GM21526 (cell line): Measurements from ENCODE around the gene MITF.

Experiments used
- ATAC-seq: cut with Tn5 transposase; IDR thresholded peaks from one replicate; pipeline ENCODE4 v1.9.1; 2021; ENCODE audit warnings: moderate library complexity; ENCODE audit not compliant: unreplicated experiment, low FRiP score

MITF gene

DNA sequence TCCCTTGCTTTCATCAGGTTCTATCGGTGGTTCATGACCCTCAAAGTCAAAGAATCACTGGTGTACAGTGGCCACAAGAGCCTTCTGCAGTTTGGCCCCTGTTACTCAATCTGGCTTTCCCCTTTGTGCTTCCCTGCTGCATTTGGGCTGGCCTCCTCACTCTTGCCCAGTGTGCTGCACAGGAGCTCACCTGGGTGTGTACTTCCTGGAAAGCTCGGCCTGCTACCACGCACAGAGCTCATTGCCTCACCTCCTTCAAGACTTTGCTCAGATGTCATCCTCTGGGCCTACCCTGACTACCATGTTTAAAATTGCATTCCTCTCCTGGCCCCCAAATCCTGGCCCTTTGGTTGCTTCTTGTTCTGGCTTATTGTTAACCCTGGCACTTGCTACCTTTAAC, 90.9 kb downstream of the MITF start:
- no peak for ATAC-seq

GRCh38 chr3:69831737-69832136, 92.5 kb downstream of the MITF start:
- ATAC-seq, result no peak

GRCh38 chr3:69833591-69833990, 94.3 kb downstream of the MITF start:
- no peak for ATAC-seq

- ATAC-seq, result no peak
These were observed 99.0 kb downstream of the MITF start for GRCh38 chr3:69838217-69838616.

DNA sequence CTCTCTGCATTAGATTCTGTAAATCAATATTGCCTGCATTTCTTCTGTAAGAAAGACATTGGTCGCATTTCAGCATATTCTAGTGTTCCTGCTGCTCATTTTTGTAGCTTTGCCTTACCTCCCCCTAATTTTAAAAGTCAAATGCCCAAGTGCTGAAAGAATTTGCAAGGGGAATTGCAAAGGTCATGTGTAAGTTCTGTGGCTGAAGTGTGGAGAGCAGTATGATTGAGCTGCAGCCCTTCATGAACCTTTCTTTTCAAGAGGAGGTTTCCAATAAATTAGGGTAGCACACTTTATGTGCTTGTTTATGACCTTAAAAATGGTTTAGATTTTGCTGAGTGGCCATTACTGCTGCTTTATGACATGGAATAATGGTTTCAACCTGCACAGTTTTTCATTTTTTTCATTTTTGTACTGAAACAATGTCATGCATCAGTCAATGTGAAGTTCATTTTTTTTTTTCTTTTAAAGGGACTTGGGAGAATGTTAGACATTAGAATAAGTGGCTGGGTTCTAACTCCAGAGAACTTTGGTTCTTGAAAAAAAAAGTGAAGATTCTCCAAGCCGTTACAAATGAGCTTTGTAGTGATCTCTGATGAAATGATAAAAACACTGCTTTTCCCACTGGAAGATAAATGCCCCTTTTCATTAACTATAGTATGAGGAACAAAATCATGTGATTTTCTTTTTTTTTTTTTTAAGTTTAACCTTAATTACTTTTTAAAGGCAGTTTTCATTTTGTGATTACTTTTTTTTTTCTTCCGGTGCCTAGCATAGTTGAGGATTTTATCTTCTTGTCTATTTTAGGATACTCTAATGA, 99.6 kb downstream of the MITF start:
- ATAC-seq, result no peak

DNA sequence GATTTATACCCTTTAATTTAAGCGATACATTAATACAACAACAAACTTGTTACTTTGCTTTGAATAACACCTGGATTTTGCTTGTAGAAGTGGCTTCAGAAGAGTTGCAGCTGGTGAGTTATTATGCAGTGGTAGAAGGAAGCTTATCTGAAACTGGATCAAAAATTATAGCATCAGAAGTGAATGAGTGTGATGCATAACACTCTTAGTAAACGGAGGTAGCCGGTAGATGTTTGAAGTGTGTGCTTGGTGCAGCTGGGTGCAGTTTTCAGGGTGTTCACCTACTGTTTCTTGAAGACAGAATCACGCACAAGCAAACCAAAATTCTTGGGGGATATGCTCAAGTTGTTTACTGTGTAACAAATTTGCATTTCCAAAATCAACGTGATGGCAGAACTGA, 103.1 kb downstream of the MITF start:
- no peak for ATAC-seq

GRCh38 chr3:69842789-69843188, 103.5 kb downstream of the MITF start:
- ATAC-seq, result no peak

GRCh38 chr3:69844706-69845105, 105.4 kb downstream of the MITF start:
- ATAC-seq, result no peak

- ATAC-seq, result no peak
These were observed 108.0 kb downstream of the MITF start for GRCh38 chr3:69847303-69847702.

DNA sequence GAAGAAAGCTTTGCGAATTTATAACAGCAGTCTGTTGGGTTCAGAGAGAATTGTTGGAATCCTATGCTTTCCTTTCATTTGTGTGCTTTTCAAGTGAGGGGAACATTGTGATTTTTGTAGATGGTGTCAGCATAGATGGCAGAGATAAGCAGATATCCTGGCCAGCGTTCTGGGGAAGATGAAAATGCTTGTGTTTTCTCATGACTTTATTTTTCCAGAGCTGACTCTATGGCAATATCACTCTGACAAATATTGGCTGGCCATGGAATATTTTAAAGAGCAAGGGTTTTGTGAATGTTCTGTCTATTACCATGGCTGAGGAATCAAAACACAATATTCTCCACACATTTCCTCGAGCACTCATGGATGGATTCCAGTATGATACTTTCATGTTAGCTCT, 108.8 kb downstream of the MITF start:
- ATAC-seq, result no peak

- ATAC-seq, result no peak
These were observed 111.6 kb downstream of the MITF start for GRCh38 chr3:69850849-69851248.

DNA sequence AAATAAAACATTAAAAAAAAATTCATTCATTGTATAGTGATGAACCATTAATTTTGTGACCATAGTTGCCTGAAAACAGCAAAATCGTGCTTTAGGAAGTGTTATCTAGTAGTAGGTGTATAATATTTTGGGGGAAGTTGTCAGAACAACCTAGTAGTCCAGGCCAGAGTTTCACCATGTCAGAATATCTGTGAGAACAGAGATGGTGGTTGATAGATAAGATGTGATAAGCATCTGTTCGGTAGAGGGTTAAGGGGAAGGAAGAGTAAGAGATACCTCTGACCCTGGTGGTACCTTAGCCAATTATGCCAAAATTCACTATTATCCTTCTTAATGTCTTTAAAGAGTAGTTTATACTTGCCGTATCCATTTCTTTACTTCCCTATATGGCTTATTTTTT, 113.8 kb downstream of the MITF start:
- no peak for ATAC-seq

GRCh38 chr3:69855436-69856162, 116.3 kb downstream of the MITF start:
- ATAC-seq, result no peak

DNA sequence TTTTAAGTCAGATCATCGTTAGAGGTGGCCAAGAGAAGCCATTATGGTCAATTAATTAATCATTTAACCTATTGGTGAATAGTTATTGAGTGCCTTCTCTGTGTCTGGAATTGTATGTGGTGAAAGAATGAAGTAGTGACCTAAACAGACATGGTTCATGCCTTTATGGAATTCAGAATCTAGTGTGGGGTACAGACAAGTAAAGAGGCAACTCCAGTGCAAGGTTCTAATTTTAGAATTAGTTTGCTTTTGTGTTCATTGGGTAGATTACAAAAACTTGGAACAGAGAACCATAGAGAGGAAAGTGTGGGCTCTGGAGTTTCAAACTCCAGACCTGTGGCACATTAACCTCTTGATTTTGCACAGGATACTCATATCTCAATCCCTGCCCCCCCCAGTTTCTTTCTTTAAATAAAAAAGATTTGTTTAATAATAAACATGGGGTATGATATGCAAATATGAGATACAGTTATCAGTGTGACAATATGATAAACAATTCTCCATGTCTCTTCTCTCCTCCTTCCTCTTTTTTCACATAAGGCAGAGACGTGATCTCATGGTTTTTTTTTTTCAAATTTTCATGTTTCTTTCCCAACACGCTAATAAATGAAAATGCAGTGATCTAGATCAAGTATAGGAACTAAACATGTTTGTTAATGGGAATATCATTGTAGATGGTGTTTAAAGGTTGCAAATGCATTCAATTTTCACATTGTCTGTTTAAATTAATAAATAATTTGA, 117.9 kb downstream of the MITF start:
- no peak for ATAC-seq

GRCh38 chr3:69861556-69861955, 122.3 kb downstream of the MITF start:
- no peak for ATAC-seq

GRCh38 chr3:69864141-69864540, 124.9 kb downstream of the MITF start:
- no peak for ATAC-seq

DNA sequence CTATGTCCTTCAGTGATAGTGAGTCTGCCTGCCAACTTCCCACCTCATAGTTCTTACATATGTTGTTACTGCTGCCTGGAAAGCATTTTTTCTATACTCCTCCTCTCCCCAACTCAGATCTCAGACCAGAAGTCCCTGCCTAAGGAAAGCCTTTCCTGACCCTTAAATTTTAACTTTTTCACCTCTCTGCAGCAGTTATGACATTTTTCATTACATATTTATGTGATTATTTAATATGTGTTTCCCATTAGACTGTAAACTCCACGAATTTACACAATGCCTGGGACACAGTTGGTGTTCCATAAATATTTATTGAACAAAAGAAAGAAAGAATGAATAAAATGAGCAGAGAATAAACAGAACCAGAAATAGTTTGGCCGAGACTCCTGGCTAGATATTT, 125.5 kb downstream of the MITF start:
- no peak for ATAC-seq

DNA sequence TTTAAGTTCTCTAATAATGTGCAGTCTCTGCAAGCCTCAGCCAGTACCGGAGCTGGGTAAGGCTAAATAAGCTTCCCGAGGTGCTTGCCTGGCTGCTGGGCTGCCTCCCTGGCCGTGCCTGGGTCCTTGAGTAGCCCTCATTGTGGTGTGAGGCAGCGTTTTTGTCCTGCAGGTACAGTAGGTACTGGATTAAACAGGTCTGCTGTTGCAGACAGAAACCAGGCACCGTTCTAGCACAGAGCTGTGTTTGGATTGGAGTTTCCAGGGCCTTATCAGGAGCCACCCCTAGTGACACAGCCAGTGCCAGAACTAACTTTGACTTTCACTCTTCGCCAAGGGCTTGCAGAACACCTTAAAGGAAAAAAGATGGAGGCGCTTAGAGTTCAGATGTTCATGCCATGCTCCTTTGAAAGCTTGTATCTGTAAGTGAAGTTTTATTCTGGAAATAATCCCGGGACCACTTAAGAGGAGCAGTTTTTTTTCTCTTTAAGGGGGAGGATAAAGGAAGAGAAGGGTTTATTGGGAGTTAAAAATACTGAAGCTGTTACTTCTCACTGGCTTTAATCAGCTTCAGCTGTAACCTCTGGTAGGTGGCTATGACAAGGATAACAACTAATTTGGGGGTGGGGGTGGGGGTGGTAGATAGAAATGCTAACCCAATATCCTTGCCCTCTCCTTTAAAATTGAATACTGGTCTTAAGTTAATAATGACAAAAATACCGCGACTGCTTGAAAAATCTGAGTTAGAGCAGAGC, 126.8 kb downstream of the MITF start:
- no peak for ATAC-seq

DNA sequence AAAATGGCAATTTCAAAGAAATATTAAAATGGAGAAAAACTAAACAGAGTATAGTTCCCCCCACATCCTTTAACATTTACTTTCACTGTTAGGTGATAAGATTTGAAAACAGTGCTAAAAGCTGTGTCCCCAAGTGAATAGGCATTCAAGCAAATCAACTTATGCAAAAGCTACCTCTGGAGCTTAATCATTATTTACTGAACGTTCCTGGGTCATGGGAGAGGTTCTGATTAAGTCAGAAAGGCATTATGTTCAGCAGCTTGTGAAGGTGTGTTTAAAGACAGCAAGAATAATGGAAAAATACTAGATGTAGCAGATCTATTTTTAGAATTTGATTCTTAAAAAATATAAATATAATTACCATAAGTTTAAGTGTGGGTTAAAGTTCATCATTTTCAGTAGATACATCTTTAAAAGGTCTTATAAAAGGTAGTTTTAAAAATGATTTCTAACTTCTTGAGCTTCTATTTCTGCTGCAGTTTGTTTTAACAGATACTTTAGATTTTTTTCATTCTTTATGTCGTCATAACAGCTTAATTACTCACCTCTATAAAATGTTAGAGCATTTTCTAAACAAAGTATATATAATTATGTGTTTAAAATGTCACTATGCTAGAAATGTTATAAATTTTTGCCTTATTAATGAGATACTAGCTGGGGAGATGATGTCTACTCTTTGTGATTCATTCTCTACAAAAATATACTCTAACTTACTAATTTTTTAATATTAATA, 127.9 kb downstream of the MITF start:
- ATAC-seq, result no peak

DNA sequence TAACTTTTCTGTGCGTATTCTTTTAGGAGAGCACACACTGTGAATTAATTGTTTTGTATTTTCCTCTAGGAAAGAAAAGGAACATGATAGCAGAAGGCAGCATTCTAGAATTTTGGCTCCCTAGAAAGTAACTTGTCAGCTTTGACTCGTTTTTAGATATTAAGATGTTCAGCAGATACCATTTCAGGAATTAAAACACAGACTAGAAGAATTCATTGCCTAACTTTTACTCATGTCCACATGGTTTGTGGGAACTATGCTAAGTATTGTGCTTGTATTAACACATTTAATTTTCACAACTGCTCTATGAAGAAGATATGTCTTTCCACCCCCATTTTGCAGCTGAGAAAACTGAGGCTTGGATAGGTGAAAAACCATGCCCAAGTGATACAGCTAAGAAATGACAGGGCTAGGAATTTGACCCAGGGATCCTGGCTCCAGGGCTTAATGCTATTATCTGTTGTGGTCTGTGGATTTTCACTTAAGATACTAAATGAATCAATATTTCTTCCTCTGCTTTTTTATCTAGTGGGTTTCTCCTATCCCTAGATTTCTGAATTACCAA, 128.8 kb downstream of the MITF start:
- no peak for ATAC-seq
